Measurements from ENCODE around the gene ZNF830. TPM values are rescaled to one million over a fixed set of nuclear protein-coding genes. Genes with fewer than 3 reads are reported as not detected.
A peak's percentile ranks its signal among the peaks of the same experiment; 100 is the strongest.

The ZNF830 gene
- total and polyA plus RNA-seq, 9 of the 15 experiments (the other 6 are each of a cell fraction or from before 2014, with no cell fraction given) = 13.1 to 28.7 (median 21.7) TPM

DNA sequence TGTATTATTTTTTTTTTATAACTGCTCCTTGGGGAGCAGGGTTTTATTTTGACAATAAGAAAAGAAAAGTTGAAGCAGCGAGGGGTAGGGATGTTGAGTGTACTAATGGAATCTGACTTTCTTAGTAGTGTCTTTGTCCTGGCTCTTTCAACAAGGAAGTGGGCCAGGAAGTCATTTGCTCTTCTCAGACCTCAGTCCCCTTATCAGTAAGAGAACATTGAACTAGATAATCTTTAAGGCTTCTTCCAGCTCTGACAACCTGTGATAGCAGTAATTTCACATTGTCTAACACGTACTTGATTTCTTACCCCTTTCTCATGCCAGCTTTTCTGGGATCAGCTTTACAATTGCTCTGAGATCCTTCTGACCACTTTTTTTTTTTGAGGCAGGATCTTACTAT lies 27.3 kb downstream of the ZNF830 start (continued):
- TF ChIP-seq KDM1A (IDR thresholded peaks at IDR 0.05) (peak in 1 of 2 experiments; percentile 47; a peak in 1 of 4 replicates), CBFA2T2 (conservative IDR thresholded peaks at IDR 0.05) (peak; percentile 75), ASH1L (IDR thresholded peaks at IDR 0.05; ENCODE audit: borderline replicate concordance, low read depth, partially characterized antibody) (no peak), ARID2 (IDR thresholded peaks at IDR 0.05) (no peak), ZKSCAN3 (CRISPR knock-in tag; IDR thresholded peaks at IDR 0.05) (no peak), ZNF316 (IDR thresholded peaks at IDR 0.05) (no peak), NR2F6 (CRISPR knock-in tag; IDR thresholded peaks at IDR 0.05) (no peak), EP300 (IDR thresholded peaks at IDR 0.05; ENCODE audit: low read length) (peak; percentile 58), ETV6 (IDR thresholded peaks at IDR 0.05; ENCODE audit: borderline replicate concordance in 1 of 2, low read depth in 2 of 2, low read length in 1 of 2) (peak in 1 of 2 experiments; percentile 71; a peak in 1 of 4 replicates), ETV6 (CRISPR knock-in tag; IDR thresholded peaks at IDR 0.05; ENCODE audit: borderline replicate concordance) (no peak), ELF1 (tag; IDR thresholded peaks at IDR 0.05) (peak; percentile 64), RNF2 (IDR thresholded peaks at IDR 0.05) (peak; percentile 34; the same call in 1 of the 2 replicates), U2AF2 (optimal IDR thresholded peaks at IDR 0.05; ENCODE audit: low read depth, low read length) (no peak), ZBTB1 (CRISPR knock-in tag; IDR thresholded peaks at IDR 0.05; ENCODE audit: borderline replicate concordance, low read depth) (no peak), ZNF589 (CRISPR knock-in tag; IDR thresholded peaks at IDR 0.05; ENCODE audit: low read depth) (peak; percentile 74; the same call in 1 of the 2 replicates), DIDO1 (tag; IDR thresholded peaks at IDR 0.05; ENCODE audit: low read depth) (no peak), MEIS2 (IDR thresholded peaks at IDR 0.05; ENCODE audit: partially characterized antibody) (peak; percentile 56), SMARCA4 (IDR thresholded peaks at IDR 0.05) (peak; percentile 49; the same call in 1 of the 2 replicates)
- TF ChIP-seq, protein P1, sequence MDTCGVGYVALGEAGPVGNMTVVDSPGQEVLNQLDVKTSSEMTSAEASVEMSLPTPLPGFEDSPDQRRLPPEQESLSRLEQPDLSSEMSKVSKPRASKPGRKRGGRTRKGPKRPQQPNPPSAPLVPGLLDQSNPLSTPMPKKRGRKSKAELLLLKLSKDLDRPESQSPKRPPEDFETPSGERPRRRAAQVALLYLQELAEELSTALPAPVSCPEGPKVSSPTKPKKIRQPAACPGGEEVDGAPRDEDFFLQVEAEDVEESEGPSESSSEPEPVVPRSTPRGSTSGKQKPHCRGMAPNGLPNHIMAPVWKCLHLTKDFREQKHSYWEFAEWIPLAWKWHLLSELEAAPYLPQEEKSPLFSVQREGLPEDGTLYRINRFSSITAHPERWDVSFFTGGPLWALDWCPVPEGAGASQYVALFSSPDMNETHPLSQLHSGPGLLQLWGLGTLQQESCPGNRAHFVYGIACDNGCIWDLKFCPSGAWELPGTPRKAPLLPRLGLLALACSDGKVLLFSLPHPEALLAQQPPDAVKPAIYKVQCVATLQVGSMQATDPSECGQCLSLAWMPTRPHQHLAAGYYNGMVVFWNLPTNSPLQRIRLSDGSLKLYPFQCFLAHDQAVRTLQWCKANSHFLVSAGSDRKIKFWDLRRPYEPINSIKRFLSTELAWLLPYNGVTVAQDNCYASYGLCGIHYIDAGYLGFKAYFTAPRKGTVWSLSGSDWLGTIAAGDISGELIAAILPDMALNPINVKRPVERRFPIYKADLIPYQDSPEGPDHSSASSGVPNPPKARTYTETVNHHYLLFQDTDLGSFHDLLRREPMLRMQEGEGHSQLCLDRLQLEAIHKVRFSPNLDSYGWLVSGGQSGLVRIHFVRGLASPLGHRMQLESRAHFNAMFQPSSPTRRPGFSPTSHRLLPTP (IDR thresholded peaks at IDR 0.05; ENCODE audit: borderline replicate concordance, extremely low read depth, insufficient read length) = no peak
- TF ChIP-seq, protein P2, sequence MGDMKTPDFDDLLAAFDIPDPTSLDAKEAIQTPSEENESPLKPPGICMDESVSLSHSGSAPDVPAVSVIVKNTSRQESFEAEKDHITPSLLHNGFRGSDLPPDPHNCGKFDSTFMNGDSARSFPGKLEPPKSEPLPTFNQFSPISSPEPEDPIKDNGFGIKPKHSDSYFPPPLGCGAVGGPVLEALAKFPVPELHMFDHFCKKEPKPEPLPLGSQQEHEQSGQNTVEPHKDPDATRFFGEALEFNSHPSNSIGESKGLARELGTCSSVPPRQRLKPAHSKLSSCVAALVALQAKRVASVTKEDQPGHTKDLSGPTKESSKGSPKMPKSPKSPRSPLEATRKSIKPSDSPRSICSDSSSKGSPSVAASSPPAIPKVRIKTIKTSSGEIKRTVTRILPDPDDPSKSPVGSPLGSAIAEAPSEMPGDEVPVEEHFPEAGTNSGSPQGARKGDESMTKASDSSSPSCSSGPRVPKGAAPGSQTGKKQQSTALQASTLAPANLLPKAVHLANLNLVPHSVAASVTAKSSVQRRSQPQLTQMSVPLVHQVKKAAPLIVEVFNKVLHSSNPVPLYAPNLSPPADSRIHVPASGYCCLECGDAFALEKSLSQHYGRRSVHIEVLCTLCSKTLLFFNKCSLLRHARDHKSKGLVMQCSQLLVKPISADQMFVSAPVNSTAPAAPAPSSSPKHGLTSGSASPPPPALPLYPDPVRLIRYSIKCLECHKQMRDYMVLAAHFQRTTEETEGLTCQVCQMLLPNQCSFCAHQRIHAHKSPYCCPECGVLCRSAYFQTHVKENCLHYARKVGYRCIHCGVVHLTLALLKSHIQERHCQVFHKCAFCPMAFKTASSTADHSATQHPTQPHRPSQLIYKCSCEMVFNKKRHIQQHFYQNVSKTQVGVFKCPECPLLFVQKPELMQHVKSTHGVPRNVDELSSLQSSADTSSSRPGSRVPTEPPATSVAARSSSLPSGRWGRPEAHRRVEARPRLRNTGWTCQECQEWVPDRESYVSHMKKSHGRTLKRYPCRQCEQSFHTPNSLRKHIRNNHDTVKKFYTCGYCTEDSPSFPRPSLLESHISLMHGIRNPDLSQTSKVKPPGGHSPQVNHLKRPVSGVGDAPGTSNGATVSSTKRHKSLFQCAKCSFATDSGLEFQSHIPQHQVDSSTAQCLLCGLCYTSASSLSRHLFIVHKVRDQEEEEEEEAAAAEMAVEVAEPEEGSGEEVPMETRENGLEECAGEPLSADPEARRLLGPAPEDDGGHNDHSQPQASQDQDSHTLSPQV (IDR thresholded peaks at IDR 0.05) = 0 out of 2 replicates have a peak, but pooled peaks have one; percentile 49

Measured in K562 (cell line).